Nasal cavity respiratory epithelium epithelial cell of viscerocranial mucosa (primary cell): Measurements from ENCODE around the gene SOX6. TPM values are rescaled to one million over a fixed set of nuclear protein-coding genes. Genes with fewer than 3 reads are reported as not detected.

Source experiments
- total RNA-seq: library from RNA; depleted of rRNA; stranded (reverse); fragments of >200 nt; gene quantifications from 2 replicates; pipeline ENCODE4 v1.2.3, GENCODE V29; 2014

SOX6 gene
- total RNA-seq: 2.5 and 3.1 TPM in 2 replicates

DNA sequence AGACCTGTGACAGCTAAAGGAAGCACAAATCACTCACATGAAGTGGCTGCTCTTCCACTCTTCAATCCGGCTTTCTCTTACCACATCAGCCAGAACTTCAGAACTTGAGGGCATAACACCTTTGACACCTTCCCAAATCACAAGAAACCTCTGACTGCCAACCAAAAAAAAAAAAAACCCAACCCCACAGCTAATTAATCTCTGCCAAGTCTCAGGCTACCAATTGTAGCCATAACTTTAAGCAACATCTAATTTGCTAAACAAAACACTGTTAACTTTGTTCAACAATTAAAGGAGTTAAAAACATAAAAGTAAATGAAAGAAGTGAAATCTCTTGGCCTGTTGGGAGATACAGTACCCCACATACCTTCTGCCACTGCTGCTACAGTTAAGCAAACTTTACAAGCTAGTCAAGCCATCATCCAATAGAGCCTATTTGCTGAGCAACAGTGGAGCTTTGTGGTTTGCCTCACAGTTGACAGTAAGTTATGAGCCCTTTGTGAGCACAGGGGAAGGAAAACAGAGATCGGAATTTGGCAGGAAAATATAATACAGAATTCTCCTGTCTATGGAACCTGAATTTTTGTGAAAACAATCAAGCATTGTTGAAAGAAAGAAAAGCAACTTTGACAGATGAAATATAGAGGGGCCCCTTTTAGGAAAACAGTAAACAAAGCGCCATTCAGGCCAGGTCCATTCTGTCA, at the start of gene SOX6:
Gene SOX6 (minus strand): TSS at position 490 of the 704 bp plus-strand sequence. CDS start 15,298 bp downstream, outside the sequence.

